NK-92 (cell line): Measurements from ENCODE around the gene TXLNA.

Experiments used
- DNase-seq: peaks from one replicate; lab custom pipeline; 2025; ENCODE audit not compliant: unreplicated experiment; lab: John Stamatoyannopoulos, UW

TXLNA gene

DNA sequence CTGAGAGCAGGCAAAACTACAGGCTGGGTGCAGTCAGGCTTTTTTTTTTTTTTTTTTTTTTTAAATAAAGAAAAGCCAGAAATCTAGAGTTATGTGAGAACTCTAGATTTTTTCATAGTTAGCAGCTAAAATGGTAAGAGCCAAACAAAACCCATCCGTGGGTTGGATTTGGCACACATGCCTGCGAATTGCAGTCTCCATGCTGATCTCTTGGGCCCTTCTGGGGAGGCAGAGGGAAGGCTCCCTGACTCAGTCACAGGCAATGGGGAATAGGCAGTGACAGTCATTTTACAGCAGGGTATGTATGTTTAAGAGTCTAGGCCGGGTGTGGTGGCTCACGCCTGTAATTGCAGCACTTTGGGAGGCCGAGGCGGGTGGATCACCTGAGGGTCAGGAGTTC lies 2.6 kb downstream of the TXLNA start:
- DNase-seq: no peak

DNA sequence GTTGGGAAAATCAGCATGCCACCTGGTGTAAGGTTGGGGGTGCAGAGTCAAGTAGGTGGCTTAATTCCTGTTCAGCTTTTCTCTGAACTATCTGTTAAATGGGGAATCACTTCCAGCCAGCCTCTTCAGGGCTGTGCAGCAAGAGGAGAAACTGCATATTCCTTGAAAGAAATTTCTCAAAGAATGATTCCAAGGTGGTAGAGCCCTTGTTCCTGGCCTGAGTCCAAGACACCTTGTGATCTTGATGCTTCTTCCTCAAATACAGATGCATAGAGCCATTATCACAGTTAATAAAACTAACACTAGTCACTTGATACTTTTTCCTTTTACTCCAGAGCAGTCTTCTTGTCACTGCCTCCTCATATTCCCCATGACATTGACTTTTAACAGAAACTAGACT lies 5.2 kb downstream of the TXLNA start:
- DNase-seq: no peak

DNA sequence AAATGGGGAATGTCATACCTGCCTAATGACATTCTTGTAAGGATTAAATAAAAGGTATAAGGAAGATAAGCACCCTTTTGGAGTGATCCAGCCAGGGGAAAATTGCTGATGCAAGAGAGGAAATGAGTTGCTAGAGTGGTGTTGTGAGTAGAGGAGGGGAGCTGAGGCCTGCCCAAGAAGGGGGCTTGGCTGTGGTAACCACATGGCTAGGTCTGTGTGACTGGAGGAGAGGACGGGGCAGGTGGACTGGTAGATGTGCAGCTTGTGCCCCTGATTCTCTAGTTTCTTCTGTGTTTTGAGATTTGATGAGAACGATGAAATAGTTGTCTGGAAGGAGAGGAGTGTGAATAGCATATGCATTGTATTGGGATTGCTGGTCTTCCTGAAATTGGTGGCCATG lies 6.6 kb downstream of the TXLNA start:
- DNase-seq: no peak

DNA sequence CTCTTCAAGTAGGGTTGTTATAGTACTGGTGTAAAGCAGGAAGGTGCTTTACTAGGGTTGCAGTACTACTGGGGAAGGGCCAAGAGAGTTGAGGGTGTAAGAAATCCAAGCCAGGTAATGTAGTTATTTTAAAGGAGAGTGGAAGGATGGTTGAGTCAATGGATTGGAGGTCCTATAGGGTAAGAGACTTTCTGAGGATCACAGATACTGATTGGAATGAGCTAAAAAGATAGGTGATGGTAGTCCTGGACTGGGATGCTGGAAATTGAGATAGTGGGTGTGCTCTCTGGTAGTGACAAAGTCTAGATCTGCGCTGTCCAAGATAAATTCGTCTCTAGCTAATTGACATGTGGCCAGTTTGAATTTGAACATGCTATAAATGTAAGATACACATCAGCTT lies 7.0 kb downstream of the TXLNA start:
- DNase-seq: no peak

DNA sequence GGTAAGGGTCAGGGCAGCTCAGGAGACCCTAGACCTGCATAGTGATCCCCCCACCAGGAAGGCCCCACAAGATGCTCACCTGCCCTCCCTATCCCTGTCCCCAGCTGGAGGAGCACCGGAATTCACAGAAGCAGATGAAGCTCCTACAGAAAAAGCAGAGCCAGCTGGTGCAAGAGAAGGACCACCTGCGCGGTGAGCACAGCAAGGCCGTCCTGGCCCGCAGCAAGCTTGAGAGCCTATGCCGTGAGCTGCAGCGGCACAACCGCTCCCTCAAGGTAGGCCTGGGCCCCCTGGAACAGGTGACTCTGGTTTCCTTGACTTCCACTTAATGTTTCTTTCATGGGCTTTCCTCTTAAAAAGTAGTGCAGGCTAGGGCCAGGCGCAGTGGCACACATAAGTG lies 8.4 kb downstream of the TXLNA start:
- DNase-seq: no peak

DNA sequence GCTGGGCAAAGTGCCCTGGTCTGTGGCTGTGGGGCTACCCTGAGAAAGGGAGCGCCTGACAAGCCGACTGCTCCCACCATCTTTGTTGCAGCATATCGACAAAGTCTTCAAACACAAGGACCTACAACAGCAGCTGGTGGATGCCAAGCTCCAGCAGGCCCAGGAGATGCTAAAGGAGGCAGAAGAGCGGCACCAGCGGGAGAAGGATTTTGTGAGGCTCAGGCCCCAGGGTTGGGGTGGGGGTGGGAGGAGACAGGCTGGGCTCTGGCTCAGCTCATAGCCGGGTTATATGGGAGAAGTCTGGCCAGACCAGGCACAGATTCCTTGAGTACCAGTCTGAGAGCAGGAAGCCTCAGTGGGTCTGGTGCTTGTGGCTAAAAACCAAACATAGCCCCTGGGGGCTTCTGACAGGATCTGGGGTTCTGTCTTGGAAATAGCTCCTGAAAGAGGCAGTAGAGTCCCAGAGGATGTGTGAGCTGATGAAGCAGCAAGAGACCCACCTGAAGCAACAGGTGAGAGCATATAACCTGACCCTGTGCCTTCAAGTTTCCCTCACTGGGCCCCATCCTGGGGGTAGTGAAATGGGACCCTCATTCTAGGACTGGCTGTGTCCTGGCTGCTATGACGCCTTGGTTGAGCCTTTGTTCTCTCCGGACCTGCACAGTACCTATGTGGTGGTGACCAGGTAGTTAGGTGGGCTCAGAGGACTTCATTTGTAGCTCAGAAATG lies 12.9 kb downstream of the TXLNA start:
- DNase-seq: no peak

DNA sequence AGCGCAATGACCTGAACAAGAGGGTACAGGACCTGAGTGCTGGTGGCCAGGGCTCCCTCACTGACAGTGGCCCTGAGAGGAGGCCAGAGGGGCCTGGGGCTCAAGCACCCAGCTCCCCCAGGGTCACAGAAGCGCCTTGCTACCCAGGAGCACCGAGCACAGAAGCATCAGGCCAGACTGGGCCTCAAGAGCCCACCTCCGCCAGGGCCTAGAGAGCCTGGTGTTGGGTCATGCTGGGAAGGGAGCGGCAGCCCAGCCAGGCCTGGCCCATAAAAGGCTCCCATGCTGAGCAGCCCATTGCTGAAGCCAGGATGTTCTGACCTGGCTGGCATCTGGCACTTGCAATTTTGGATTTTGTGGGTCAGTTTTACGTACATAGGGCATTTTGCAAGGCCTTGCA lies 15.5 kb downstream of the TXLNA start:
- no peak for DNase-seq

DNA sequence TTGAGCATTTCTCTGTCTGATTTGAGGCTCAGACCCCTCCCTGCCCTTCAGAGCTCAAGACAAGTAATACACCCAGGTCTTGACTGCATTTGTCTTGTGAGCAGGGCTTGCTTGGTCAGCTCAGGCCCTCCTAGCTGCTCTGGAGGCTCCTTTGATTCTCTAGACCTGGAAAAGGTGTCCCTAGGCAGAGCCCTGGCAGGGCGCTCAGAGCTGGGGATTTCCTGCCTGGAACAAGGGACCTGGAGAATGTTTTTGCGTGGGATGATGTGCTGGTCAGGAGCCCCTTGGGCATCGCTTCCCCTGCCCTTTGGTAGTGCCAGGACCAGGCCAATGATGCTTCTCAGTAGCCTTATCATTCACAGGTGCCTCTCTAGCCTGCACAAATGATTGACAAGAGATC lies 16.1 kb downstream of the TXLNA start:
- DNase-seq: no peak

DNA sequence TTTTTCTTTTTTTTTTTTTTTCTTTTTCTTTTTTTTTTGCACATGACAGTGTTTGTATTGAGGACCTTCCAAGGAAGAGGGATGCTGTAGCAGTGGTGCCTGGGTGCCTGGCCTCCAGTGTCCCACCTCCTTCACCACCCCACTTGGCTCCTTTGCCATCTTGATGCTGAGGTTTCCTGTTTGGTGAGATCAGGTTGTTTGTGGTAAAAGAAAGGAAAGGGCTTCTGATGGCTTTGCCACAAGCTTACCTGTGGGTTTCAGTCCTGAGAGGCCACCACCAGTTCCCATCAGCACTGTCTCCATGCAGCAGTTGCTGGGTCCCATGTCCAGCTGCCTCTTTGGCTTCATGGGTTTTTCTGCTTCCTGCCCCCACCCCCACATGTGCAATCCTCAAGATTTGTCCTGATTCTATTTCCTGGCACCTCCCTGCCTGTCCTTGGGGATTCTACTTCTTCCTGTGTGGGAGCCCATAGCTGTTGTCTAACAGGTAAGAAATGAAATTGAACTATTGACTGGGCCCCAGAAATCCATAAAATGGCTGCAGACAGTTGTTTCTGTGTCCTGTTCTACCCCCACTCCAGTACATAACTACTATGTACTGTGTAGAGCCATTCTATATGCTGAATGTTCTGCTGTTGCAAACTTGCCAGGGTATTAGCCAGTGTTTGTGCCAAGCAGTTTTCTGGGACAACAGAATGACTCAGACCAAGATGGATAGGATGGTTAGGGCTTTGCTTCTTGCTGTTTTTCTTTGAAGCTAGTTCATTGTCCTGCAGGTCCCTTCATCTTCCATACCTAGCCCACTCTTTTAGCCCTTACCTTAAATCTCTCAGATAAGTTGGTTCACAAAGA lies 16.7 kb downstream of the TXLNA start:
- DNase-seq: no peak

DNA sequence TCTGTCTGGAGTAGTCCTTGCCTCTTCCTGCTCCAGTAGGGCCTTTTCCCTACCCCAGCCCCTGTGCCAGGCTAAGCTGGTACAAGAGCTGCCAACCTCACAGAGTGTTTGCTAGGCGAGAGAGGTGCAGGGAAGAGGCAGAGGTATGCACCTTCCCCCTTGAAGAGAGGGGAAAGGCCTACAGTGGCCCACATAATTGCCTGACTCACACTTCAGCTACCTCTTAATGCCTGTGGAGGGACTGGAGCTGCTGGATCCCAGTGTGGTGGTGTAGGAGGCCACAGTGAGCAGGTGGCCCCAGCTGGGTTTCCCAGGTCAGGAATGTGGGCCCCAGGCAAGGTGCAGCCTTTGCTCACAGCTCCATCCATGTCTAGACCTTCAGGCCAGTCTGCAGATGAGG lies 17.6 kb downstream of the TXLNA start:
- DNase-seq: no peak

DNA sequence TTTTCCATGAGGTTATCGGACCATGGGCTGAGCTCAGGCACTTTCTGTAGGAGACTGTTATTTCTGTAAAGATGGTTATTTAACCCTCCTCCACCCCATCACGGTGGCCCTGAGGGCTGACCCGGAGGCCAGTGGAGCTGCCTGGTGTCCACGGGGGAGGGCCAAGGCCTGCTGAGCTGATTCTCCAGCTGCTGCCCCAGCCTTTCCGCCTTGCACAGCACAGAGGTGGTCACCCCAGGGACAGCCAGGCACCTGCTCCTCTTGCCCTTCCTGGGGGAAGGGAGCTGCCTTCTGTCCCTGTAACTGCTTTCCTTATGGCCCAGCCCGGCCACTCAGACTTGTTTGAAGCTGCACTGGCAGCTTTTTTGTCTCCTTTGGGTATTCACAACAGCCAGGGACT lies 18.4 kb downstream of the TXLNA start:
- no peak for DNase-seq

DNA sequence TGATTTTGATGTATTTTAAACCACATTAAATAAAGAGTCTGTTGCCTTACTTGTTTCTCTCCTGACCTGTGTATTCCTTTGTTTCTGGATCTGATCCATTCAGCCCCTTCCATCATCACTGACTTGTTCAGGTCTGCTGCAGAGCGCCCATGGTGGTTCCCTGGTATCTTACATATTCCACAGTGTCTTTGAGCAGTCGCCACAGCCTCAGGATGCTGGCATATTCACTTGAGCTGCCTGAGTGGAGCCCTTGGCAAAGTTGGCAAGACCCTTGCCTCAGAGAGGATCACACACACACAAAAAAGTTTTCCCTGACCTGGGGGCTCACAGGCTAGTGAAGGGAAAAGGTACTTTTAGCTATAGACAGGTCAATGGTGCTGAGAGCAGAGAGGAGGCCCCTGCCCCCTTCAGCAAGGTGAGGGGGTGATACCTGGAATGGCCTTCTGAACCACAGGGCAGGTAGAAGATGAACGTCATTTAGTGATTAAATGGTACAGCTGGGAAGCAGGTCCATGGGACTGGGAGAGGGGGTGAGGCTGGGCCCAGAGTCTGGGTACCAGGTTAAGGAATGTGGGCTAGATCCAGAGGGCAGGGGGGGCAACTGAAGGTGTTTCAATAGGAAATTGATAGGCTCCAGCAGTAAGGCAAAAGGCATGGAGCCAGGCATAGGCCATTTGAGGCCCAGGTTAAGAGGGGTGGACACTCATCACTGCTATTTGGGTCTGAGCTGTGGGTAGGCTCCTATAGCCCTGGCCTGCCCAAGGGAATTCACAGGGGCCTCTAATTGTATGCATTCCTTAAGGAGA lies 19.0 kb downstream of the TXLNA start:
- DNase-seq: no peak

DNA sequence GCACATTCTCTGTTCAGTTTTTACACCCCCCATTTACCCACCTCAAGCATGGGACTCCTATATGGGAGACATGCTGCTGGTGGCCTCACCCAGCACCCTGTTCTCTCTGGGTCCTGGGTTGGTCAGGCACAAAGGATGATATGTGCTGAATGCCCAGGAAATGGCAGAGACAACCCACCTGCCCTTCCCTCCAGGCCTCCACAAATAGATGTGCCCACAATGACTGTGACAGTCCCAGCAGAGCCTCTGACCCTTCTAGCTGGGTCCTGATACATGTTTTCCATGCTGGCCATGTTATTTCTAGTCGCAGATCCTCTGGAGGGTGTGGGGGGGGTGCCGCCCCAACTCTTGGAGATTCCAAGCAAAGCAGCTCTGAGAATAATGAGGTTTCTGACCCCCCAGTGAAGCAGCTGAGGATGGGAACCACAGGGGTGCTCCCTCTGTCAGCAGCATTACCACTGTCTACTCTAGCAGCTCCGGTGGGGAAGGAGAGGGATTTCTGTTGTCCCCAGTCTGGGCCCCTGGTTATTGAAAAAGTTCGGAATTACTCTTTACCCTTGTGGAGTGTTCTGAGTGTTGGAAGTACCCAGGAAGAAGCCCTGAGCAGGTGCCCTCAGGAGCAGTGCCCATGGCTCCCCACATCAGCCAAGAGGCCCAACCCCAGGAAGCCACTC lies 19.7 kb downstream of the TXLNA start:
- DNase-seq: no peak

DNA sequence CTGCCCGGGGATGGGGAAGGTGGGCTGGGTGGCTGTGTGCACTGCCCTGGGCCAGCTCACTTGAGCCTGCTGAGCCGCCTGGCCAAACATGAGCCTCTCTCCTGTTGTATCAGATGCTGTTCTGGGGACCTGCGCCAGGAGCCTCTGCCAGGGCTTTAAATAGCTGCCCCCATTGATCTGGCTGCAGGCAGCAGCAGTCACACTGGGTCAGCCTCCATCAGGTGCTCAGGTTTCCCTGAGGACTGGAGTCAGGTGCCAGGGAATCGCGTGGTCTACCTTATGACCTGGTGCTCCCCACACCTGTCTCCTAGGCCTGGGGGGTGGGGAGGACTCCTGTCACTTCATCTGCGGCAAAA lies 20.2 kb downstream of the TXLNA start:
- no peak for DNase-seq

DNA sequence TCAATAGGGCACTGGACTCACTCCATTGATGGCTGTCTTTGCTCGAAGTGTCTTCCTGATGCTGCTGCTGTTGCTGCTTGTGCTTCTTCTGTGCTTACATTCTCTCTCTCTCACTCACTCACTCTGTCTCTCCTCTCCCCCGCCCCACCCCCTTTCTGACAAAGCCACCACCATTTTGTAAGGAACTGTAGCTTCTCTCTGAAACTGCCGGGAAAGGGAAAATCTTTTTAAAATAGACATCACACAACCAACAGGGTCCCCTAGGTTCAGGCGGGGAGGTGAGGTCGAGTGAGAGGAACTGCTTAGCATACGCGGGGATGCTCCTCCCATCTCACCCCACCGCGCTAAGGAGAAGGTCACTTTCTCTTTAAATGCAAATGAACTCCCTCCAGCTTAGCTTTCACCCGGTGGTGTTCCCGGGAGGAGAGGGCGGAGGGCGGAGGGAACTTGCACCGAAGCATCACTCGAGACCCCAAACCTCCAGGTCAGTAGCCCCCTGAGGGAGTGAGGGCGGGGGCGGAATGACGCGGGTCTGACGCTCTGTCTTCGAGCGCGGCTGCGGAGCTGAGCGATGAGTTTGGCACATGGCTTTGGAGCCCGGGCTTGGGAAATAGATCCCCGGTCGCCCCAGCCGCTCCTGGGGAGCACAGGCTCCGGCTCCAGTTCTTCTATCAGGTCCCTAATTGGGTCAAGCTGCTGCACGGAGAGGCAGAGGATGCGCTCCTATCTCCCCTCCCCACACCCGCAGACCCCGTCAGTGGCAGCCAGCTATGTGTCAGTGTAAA lies 20.9 kb downstream of the TXLNA start, which contains the start of gene CCDC28B:
Gene CCDC28B (plus strand): TSS at position 370 of the 785 bp plus-strand sequence. CDS start 1,341 bp downstream, outside the sequence.
- no peak for DNase-seq

DNA sequence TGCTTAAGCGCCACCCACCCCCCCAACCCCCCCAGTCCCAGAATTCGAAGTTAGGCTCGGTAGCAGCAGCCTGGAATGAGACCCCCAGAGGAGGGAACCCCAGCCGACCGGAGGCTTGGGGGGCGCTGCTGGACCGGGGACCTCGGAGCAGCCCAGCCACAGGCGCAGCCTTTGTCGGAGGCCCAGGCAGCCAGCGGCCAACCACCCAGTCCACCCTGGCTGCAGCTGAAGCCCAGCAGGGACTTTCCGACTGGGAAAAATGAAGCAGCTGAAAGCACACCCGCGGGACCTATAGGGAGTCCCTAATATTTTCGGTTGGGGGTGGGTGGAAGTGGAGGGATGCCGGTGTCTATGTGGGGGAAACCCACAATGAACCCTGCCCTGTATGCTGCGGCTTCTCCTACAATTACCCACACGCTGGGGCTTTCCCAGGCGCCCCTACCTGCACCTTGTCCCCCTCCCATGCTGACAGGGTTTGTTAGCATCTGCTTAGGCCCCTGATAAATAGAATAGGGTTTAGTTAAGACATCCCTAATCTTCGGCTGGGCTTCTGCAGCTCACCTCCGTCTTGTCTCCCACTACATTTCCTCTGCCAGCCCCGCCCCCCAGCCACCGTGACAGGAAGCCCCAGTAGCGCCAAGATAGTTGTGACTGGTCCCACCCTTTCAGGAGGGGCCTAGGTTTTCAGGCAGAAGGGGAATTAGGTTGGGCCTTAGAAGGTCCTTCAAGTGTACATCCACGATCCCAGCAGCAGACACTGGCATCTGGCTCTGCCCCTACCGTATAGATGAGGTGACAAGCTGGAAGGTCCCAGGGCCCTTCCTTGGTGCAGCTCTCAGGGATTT lies 21.8 kb downstream of the TXLNA start:
- DNase-seq: no peak

DNA sequence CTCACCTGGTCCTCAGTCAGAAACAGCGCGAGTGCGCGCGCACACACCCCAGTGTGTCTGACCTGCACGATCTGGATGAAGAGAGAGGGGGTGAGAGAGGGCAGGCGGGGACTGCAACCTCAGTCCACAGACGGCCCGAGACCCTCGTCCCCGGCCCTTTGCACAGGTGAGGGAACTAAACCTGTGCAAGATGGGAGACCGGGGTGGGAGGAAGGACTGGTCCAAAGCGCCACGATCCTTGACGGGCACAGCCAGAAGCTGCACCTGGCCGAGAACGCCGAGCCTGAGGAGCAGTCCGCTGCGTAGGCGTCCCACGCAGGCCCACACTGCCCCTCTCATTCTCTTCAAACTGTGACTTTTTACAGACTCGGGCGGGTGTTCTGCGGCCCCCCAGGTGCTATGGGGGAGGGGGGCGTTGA lies 25.5 kb downstream of the TXLNA start:
- no peak for DNase-seq

DNA sequence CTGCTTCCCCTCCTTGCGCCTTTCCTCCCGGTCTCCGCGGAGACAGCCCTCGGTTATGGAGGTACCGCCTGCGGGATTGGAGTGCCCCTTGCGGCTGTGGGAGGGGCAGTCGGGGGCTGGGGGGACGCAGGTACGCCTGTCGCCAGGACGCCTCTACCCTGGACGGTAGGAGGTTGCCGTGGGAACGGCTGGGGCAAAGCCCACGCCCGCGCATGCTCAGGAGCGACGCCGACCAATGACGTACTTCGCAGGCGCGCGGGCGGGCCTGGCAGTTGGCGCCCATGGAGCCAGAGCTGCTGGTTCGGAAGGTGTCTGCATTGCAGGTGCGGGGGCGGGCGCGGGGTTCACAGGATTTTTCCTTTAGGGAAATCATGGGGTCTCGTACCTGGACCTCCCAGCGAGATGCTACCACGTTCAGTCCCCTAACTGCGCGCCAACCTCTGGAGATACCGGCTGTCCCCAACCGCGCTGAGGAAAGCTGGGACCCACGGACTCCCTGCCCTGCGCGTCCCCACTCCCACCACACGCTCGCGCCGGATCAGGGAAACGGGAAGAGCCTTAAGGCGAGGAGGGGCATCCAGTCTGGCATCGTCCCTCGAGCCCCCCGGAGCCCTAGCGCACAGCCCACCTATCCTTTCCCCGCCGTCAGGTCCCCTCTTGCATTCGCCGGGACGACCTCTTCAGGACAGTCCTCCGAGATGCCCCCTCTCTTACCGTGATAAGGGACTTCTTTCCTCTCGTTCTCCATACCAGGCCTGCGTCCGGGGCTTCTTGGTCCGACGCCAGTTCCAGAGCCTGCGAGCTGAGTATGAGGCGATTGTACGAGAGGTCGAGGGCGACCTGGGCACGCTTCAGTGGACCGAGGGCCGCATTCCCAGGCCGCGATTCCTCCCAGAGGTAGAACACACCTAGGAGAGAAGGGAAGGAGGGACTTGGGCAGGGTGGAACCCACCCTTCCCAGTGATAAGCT lies 26.2 kb downstream of the TXLNA start, which contains the start of gene IQCC:
Gene IQCC (plus strand): TSS at position 271 of the 970 bp plus-strand sequence. CDS start 11 bp downstream, at position 282.
- peak; percentile 22 for DNase-seq
